GM21737 (cell line): ENCODE measurements around the gene LCP2.

ENCODE experiments used
- ATAC-seq: cut with Tn5 transposase; IDR thresholded peaks from one replicate; pipeline ENCODE4 v1.9.1; 2021; ENCODE audit warnings: mild to moderate bottlenecking, moderate library complexity; ENCODE audit not compliant: unreplicated experiment

Gene LCP2

GRCh38 chr5:170276140-170276539 lies 21.4 kb downstream of the LCP2 start:
- ATAC-seq = no peak

DNA sequence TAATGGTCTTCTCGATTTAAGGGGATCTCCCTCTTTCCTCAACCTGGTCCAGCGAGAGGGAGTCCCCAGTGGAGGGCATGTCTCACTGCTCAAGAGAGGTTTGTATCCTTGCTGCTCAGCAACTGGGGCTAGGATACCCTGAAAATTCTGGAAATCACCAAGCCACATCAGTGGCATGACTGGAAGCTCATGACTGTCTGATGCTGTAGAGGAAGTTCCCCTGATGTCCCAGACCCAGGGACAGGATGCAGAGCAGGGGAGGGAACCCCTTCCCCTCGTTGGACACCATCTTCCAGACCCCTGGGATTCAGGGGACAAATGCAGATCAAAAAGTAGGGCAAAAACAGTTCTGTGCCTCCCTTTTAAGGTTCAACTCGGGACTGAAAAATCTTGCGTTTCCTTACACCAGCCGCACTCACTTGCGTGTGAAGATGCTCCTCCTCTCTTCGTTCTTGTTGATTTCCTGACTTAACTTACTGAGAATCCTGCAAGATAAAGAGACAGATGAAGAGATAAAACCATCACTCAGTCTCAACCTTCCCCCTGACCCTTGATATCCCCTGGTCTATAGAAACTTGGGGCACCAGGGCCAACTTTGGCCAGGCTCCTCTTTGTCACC lies 22.1 kb downstream of the LCP2 start:
- no peak for ATAC-seq

DNA sequence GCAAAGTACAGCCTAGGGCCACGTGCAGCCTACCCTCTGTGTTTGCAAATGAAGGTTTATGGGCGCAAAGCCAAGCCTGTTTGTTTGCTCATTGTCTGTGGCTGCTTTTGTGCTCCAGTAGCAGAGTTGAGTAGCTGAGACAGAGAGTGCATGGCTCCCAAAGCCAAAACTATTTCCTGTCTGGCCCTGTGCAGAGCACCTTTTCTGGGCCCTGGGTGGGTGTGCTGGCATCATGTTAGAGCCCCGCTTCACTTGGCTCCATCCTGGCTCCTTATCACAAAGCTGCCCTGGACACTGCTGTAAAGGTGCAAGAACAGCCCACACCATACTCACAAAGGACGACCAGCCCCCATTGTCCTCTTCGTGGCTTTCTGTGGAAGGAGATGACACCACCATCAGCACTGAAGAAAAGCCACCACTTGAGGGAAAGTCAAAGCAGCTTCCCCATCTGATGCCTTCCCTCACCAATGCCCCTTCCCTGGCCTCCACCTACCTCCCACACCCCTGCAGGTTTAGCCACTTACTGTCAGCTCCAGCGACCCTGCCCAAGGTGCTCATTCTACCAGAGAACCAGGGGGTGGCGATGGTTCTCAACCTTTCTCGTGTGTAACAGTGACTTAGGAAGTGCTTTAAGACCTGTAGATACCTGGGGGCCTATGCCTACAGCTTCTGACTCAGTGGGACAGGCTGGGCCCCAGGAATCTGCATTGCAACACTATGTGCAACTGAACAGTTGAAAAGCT lies 23.4 kb downstream of the LCP2 start:
- no peak for ATAC-seq

DNA sequence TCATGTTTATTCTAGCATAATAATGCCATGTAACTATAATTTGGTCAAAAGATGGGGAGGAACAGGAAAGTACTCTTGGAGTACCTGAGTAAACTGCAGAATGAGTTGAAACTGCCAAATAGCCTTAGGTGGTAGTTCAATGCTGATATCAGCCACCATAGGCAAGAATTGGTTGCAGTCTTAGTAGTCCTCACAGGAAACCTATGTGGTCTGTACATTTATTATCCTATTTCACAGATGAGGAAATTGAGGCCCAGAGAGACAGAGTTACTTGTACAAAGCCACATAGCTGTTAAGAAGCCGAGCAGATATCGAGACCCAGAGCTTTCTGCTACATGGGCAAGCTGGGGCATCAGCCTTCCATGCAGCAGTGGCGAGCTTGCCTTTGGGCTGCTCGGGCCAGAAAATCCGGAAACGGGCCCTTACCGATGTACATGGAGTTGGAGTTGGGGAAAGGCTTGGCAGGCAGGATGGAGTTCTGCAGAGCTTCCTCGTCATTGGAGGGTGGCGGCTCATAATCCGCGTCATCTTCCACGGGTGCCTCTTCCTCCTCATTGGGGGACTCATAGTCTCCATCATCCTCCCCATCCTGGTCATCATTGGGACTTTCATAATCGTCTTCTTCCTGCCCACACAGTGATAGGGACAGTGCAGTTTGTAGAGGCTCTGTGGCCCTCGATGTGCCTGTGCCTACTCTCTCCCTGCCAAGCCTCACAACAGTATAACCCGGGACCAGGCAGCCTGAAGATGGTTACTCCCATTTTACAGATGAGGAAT lies 27.1 kb downstream of the LCP2 start:
- ATAC-seq = no peak

DNA sequence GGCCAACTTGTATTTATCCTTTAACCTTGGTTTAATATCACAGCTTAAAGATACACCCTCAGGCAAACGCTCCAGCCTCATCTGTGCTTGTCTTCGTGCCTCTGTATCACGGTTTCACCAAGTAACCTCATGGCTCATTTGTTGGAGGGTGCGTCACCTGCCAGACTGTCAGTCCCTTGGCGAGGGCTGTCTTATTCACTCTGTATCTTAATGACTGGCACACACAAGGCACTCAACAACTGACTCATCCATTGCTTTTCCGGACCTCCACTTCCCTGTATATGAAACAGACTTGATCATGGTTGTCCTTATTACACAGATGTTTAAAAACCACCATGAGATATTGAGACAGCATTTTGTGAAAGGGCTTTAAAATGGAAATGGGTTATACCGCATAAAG lies 28.0 kb downstream of the LCP2 start:
- ATAC-seq = no peak

GRCh38 chr5:170268884-170269283 lies 28.7 kb downstream of the LCP2 start:
- no peak for ATAC-seq

DNA sequence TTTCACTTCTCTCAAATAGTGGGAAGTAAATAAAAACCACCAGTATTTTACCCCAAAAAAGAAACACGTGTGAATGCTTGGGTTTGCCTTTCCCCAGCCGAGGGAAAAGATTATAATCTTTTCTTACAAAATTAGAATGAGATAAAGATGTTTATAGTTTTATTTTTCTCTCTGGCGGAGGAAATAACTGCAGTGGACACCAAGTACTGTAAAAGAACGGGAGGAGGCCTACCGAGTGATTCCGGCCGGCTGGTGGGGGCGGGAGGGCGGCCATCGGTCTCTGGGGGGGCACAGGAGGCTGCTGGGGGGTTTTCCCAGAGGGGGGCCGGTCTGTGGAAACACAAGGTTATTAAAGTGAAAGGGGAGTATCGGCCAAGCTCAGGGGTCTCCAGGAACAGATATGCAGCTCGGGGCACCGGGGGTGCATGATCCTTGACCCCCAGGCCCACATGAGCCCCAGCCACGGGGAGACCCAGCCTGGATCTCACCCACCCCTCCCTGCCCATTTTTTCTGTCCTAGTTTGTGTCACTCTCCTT lies 29.4 kb downstream of the LCP2 start:
- no peak for ATAC-seq

GRCh38 chr5:170267431-170268152 lies 30.0 kb downstream of the LCP2 start:
- ATAC-seq = peak; percentile 73

DNA sequence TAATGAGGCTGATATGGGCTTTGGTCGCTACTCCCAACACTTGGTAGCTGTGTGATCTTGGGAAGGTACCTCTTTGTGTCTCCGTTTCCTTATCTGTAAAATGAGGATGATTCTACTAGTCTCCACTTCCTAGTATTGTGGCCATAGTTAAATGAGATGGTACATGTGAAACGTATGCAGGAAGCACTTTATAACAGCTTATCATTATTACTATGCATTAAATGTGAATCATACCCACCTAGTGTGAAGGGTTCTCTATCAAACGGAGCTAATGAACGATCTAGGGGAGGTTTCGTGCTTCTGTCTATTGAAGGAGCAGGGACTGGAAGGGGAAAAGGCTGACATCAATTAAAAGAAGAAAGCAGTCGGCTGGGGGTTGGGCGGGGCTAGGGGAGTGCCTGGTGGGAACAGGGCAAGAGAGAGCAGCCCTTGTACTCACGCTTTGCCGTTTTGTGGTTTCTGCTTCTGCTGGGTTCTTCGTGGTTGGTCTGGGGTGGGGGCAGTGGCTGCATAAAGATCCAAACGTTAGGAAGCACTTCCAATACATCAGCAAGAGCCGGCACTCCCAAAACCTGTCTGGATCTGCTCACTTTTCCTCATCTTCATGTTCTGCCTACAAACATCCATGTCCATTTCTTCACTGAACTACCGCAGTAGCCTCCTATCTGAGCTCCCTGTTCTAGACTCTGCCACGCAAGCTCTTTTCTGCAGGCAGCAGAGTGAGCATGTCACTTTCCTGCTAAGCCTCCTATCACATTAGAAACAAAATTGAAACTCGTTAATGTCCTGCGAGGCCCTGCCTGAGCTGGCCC lies 30.8 kb downstream of the LCP2 start:
- no peak for ATAC-seq

DNA sequence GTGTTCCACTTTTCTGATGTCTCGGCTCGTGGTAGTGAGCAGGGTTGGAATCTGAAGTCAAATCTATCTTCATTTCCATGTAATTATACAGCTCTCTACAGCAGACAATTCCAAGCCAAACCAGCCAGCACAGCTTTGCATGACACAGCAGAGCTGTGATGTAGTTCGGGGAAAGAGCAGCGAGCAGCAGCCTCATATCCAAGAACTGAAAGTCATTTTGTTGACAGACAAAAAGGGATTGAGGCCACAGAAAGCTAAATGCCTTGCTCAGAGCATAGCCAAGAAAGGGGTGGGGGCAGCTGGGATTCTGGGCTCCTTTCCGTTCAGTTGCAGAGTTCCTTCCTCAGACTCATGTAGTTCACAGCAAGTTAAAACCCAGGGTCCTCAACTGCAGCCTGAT lies 32.1 kb downstream of the LCP2 start:
- no peak for ATAC-seq

GRCh38 chr5:170263906-170264305 lies 33.7 kb downstream of the LCP2 start:
- no peak for ATAC-seq

- no peak for ATAC-seq
Observed at GRCh38 chr5:170262061-170263045, 35.2 kb downstream of the LCP2 start.

GRCh38 chr5:170261528-170262043 lies 36.0 kb downstream of the LCP2 start:
- ATAC-seq = no peak

DNA sequence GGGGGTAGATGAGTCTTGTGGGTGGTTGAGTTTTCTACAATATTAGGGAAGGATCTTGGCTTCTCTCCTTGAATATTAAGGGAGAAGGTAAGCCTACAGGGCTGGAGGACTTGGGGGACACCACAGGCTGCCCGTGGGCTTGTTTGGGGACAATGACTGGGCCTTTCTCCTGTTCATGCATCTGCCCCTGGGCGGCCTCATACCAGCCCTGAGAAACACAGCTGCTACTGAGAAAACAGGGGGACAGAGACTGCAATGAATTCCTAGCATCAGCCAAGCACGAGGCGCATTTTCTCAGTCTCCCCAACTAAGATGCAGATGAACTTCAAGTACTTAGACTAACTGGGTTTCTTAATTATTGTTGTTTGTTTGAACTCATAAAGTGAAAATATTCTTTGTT lies 40.2 kb downstream of the LCP2 start:
- no peak for ATAC-seq

DNA sequence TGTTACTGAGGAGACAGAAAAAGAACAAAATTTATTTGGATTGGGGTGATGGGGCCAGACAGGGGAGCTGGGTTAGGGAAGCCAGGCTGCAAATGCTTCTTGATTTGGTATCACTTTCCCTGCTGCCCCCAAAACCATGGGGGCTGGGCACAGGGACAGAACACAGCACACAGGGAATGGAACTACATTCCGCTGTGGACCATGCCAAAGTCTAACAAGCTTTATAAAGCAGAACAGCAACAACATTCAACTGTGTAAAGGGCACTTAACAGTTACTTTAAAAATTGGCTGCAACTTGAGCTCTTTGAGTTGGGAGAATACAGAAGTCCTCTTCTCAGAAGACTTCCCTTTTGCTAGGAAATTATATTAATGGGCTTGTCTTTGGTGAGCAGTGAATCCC lies 41.0 kb downstream of the LCP2 start:
- ATAC-seq = no peak

- ATAC-seq = peak; percentile 95
Observed at GRCh38 chr5:170254056-170254455, 43.5 kb downstream of the LCP2 start.

DNA sequence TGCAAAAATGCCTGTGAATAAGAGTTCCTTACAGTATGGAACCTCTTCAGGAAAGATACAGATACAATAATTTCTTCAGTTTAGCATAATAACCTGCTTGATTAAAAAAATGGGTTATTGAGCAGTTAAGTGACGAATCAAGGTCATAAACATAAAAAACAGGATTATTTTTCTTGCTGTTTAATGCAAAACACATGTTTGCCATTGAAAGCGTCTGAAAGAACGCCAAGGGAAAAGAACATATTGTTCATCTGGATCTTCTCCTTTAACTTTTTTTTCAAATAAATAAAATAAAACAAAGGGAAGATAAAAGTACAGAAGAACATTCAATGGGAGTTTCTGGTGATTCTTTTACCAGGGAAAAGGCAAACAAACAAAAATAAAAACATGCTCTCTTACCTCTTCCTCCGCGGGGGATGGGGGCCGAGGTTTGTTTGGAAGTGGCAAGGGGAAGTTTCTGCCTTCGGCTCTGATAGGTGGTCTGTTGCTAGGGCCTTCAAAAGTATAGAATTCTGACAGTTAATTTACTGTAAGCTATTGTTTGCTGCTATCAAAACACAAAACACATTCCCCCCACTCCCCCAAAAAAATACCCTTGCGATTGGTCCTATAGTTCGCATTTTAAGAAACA lies 44.7 kb downstream of the LCP2 start:
- no peak for ATAC-seq

- ATAC-seq = no peak
Observed at GRCh38 chr5:170252109-170252508, 45.5 kb downstream of the LCP2 start.
